CD4-positive, alpha-beta T cell (primary cell): Measurements from ENCODE around the gene SEC11C. TPM values are rescaled to one million over a fixed set of nuclear protein-coding genes. Genes with fewer than 3 reads are reported as not detected.

Experiments
- ATAC-seq: fragments of 200-7000 bp; cut with Tn5 transposase; one replicate; pipeline ENCODE4 v1.10.0; 2022; ENCODE audit warnings: mild to moderate bottlenecking; ENCODE audit not compliant: poor library complexity
- CTCF ChIA-PET: fragments of 350-600 bp; sonication (Branson Sonifier 250); formaldehyde crosslinking; loops from one replicate; lab custom pipeline; 2021; ENCODE audit warnings: antibody characterized with exemption, inconsistent platforms; lab: Charles Lee
- POLR2A ChIA-PET: fragments of 350-600 bp; sonication (Branson Sonifier 250); formaldehyde crosslinking; loops from one replicate; lab custom pipeline; 2021; ENCODE audit warnings: antibody characterized with exemption, inconsistent platforms; lab: Charles Lee
- DNase-seq, 14 experiments: peaks; one replicate each; pipeline ENCODE4 v3.0.0-alpha.2; 2013 to 2020; ENCODE audit warnings: mixed read lengths in 2 of 14
- H3K27ac ChIP-seq, 2 donors: one replicate each; pipeline versions ENCODE4 v1.5.1 to v1.7.0; 2013; ENCODE audit warnings: low read length in 2 of 2, low read depth in 1 of 2, mild to moderate bottlenecking in 1 of 2
- H3K27me3 ChIP-seq, 2 experiments: 1 replicate in 1 of 2; 2 replicates in 1 of 2; pipeline versions ENCODE4 v1.6.1 to v1.7.0; 2013; ENCODE audit warnings: low read length in 2 of 2, control low read depth in 1 of 2, mild to moderate bottlenecking in 1 of 2, moderate library complexity in 1 of 2; ENCODE audit not compliant: insufficient read depth in 2 of 2, control insufficient read depth in 1 of 2
- H3K36me3 ChIP-seq: one replicate; pipeline ENCODE4 v1.6.1; 2013; ENCODE audit warnings: low read length, control low read depth; ENCODE audit not compliant: insufficient read depth
- H3K4me1 ChIP-seq: one replicate; pipeline ENCODE4 v1.6.1; 2013; ENCODE audit warnings: low read length, control low read depth; ENCODE audit not compliant: insufficient read depth
- H3K4me3 ChIP-seq: one replicate; pipeline ENCODE4 v1.5.1; 2013; ENCODE audit warnings: mild to moderate bottlenecking, low read length, moderate library complexity
- H3K9me3 ChIP-seq, 2 experiments: 1 replicate in 1 of 2; 2 replicates in 1 of 2; pipeline versions ENCODE4 v1.6.1 to v1.7.0; 2013; ENCODE audit warnings: low read length in 2 of 2, mild to moderate bottlenecking in 2 of 2, control low read depth in 1 of 2, moderate library complexity in 1 of 2; ENCODE audit not compliant: control insufficient read depth in 1 of 2, insufficient read depth in 1 of 2
- H3K27ac Mint-ChIP-seq: one replicate; pipeline ENCODE4 v1.8.0; 2020; ENCODE audit warnings: mixed read lengths
- H3K27me3 Mint-ChIP-seq: one replicate; pipeline ENCODE4 v1.8.0; 2021; ENCODE audit warnings: mixed read lengths
- H3K36me3 Mint-ChIP-seq: one replicate; pipeline ENCODE4 v1.8.0; 2021; ENCODE audit warnings: low read depth, mixed read lengths
- H3K4me1 Mint-ChIP-seq: one replicate; pipeline ENCODE4 v1.8.0; 2021; ENCODE audit warnings: low read depth, mixed read lengths
- H3K4me3 Mint-ChIP-seq: one replicate; pipeline ENCODE4 v1.8.0; 2020; ENCODE audit warnings: mild to moderate bottlenecking, mixed read lengths
- H3K9me3 Mint-ChIP-seq: one replicate; pipeline ENCODE4 v1.8.0; 2020; ENCODE audit warnings: mixed read lengths
- CTCF ChIP-seq: fragments of 200-600 bp; IDR thresholded peaks from one replicate; pipeline ENCODE4 v1.8.0; 2022; ENCODE audit warnings: antibody characterized with exemption, mild to moderate bottlenecking
- intact Hi-C, 2 experiments: fragments of 100-400 bp; cut with DNase I in 1 of 2; cut with micrococcal nuclease in 1 of 2; formaldehyde crosslinking; loops; one replicate each; pipeline versions ENCODE4 v1.15.1 to v1.9.0; 2023 to 2025; cut with DNase I, micrococcal nuclease
- total RNA-seq, 174 experiments: library from RNA in 2 of 174; stranded (reverse) in 2 of 174; gene quantifications; one replicate each; pipeline ENCODE4 v1.2.3 and lab custom pipeline; 2021 to 2026

The SEC11C gene
- total RNA-seq, 2 experiments from 2014 or later = 42.0 to 44.1 TPM

- Histone ChIP-seq H3K27me3 (peaks cover 0 to 10% of the 10 kb centered on the region in 2 experiments), H3K9me3 (no peaks in the 10 kb centered on the region), H3K36me3 (no peaks in the 10 kb centered on the region), H3K4me1 (no peaks in the 10 kb centered on the region), H3K4me3 (no peak overlapping the region), H3K27ac (no peak overlapping the region)
- Mint-ChIP-seq H3K9me3 (no peaks in the 10 kb centered on the region), H3K4me3 (no peak overlapping the region), H3K27me3 (peaks cover 7% of the 10 kb centered on the region), H3K27ac (no peak overlapping the region), H3K4me1 (no peaks in the 10 kb centered on the region), H3K36me3 (no peaks in the 10 kb centered on the region)
- ChIA-PET POLR2A (no interaction called here), CTCF (no interaction called here)
- no peak for TF ChIP-seq CTCF
- intact Hi-C loops = no loop called here
- DNase-seq (no peak), ATAC-seq (no peak)
Observed at GRCh38 chr18:59094569-59094968, 45.1 kb upstream of the SEC11C start.

GRCh38 chr18:59096098-59096789 lies 43.4 kb upstream of the SEC11C start:
- CTCF ChIA-PET = no interaction called here
- no peak for DNase-seq
- Histone ChIP-seq H3K27me3 (peaks cover 4 to 19% of the 10 kb centered on the region in 2 experiments), H3K4me1 (no peaks in the 10 kb centered on the region), H3K27ac (no peak overlapping the region), H3K36me3 (no peaks in the 10 kb centered on the region), H3K4me3 (no peak overlapping the region), H3K9me3 (no peaks in the 10 kb centered on the region)
- H3K9me3 Mint-ChIP-seq = no peaks in the 10 kb centered on the region
- H3K27me3 Mint-ChIP-seq = peaks cover 7% of the 10 kb centered on the region
- no peak overlapping the region for H3K4me3 Mint-ChIP-seq
- POLR2A ChIA-PET = no interaction called here
- TF ChIP-seq CTCF = no peak
- H3K4me1 Mint-ChIP-seq = no peaks in the 10 kb centered on the region
- intact Hi-C loops = no loop called here
- H3K36me3 Mint-ChIP-seq = no peaks in the 10 kb centered on the region
- H3K27ac Mint-ChIP-seq = no peak overlapping the region
- no peak for ATAC-seq

- ATAC-seq = no peak
- no peak overlapping the region for H3K4me3 ChIP-seq
- no peaks in the 10 kb centered on the region for H3K4me1 ChIP-seq
- H3K36me3 ChIP-seq = no peaks in the 10 kb centered on the region
- ChIA-PET CTCF (no interaction called here), POLR2A (no interaction called here)
- intact Hi-C loops = no loop called here
- peaks cover 41% of the 10 kb centered on the region for H3K27me3 Mint-ChIP-seq
- no peak overlapping the region for H3K4me3 Mint-ChIP-seq
- TF ChIP-seq CTCF = no peak
- H3K27me3 ChIP-seq = peaks cover 10 to 27% of the 10 kb centered on the region in 2 experiments
- H3K36me3 Mint-ChIP-seq = no peaks in the 10 kb centered on the region
- H3K27ac ChIP-seq = no peak overlapping the region
- H3K27ac Mint-ChIP-seq = no peak overlapping the region
- DNase-seq = no peak
- H3K9me3 Mint-ChIP-seq = no peaks in the 10 kb centered on the region
- H3K9me3 ChIP-seq = no peaks in the 10 kb centered on the region
- no peaks in the 10 kb centered on the region for H3K4me1 Mint-ChIP-seq
Observed at GRCh38 chr18:59101830-59102414, 37.8 kb upstream of the SEC11C start.
